ENCODE data around the gene NLRP12.
"Not testable (repeated sequence)": the region's sequence is repeated elsewhere in the genome, so short reads cannot be mapped to it uniquely, and the experiment has no call there.

Gene NLRP12

GRCh38 chr19:53847555-53847954 lies 23.4 kb upstream of the NLRP12 start:
- no peak for TF ChIP-seq CTCF (IDR thresholded peaks at IDR 0.05)
- Histone ChIP-seq H3K4me3 (no peak overlapping the region), H3K4me1 (peaks cover 0 to 4% (median 0%) of the 10 kb centered on the region in 4 donors), H3K27me3 (peaks cover 0 to 18% of the 10 kb centered on the region in 2 donors), H3K36me3 (no peaks in the 10 kb centered on the region), H3K27ac (no peak overlapping the region), H3K9me3 (no peaks in the 10 kb centered on the region)
- intact Hi-C loops (cut with DNase I; ENCODE audit: low total_unique reads): no loop called here
- no peak for DNase-seq

- no peak for TF ChIP-seq CTCF (IDR thresholded peaks at IDR 0.05)
- DNase-seq: no peak
- Histone ChIP-seq H3K4me1 (peaks cover 0 to 10% (median 0%) of the 10 kb centered on the region in 4 donors), H3K27ac (no peak overlapping the region), H3K27me3 (peaks cover 0 to 9% of the 10 kb centered on the region in 2 donors), H3K36me3 (no peaks in the 10 kb centered on the region), H3K4me3 (no peak overlapping the region), H3K9me3 (no peaks in the 10 kb centered on the region)
- intact Hi-C loops (cut with DNase I; ENCODE audit: low total_unique reads): no loop called here
These were observed 20.7 kb upstream of the NLRP12 start for GRCh38 chr19:53844849-53845246.

- H3K4me3 ChIP-seq; H3K27ac ChIP-seq; H3K36me3 ChIP-seq; H3K4me1 ChIP-seq; H3K9me3 ChIP-seq; intact Hi-C loops (cut with DNase I; ENCODE audit: low total_unique reads); DNase-seq: not testable (repeated sequence)
- peaks cover 0 to 16% of the 10 kb centered on the region in 2 donors for H3K27me3 ChIP-seq
These were observed 16.8 kb upstream of the NLRP12 start for GRCh38 chr19:53840914-53841313.

GRCh38 chr19:53840241-53840640 lies 16.1 kb upstream of the NLRP12 start:
- H3K36me3 ChIP-seq; H3K9me3 ChIP-seq; H3K4me1 ChIP-seq; H3K27ac ChIP-seq; intact Hi-C loops (cut with DNase I; ENCODE audit: low total_unique reads); H3K4me3 ChIP-seq; DNase-seq: not testable (repeated sequence)
- H3K27me3 ChIP-seq: peaks cover 0 to 14% of the 10 kb centered on the region in 2 donors

- H3K27ac ChIP-seq, H3K4me3 ChIP-seq, DNase-seq, H3K9me3 ChIP-seq, H3K4me1 ChIP-seq, H3K27me3 ChIP-seq, H3K36me3 ChIP-seq: not testable (repeated sequence)
- intact Hi-C loops (cut with DNase I; ENCODE audit: low total_unique reads): loop anchor here (2.0 kb wide), 1 partner anchor 184 kb away; no protein-coding TSS in a partner anchor
These were observed 14.3 kb upstream of the NLRP12 start for GRCh38 chr19:53838446-53838845.

- DNase-seq; H3K9me3 ChIP-seq; H3K27ac ChIP-seq; intact Hi-C loops (cut with DNase I; ENCODE audit: low total_unique reads); H3K4me1 ChIP-seq; H3K4me3 ChIP-seq; H3K36me3 ChIP-seq: not testable (repeated sequence)
- peaks cover 0 to 20% of the 10 kb centered on the region in 2 donors for H3K27me3 ChIP-seq
These were observed 8.7 kb upstream of the NLRP12 start for GRCh38 chr19:53832861-53833260.

GRCh38 chr19:53828531-53828930 lies 4.4 kb upstream of the NLRP12 start:
- Histone ChIP-seq H3K36me3 (no peaks in the 10 kb centered on the region), H3K9me3 (no peaks in the 10 kb centered on the region), H3K4me3 (no peak overlapping the region), H3K27me3 (peaks cover 0 to 33% of the 10 kb centered on the region in 2 donors), H3K27ac (no peak overlapping the region), H3K4me1 (no peaks in the 10 kb centered on the region)
- DNase-seq: no peak
- TF ChIP-seq CTCF (IDR thresholded peaks at IDR 0.05): no peak
- intact Hi-C loops (cut with DNase I; ENCODE audit: low total_unique reads): no loop called here

GRCh38 chr19:53826876-53827275 lies 2.8 kb upstream of the NLRP12 start:
- TF ChIP-seq CTCF (IDR thresholded peaks at IDR 0.05): no peak
- Histone ChIP-seq H3K4me3 (no peak overlapping the region), H3K27ac (no peak overlapping the region), H3K27me3 (peaks cover 0 to 27% of the 10 kb centered on the region in 2 donors), H3K9me3 (no peaks in the 10 kb centered on the region), H3K4me1 (no peaks in the 10 kb centered on the region), H3K36me3 (no peaks in the 10 kb centered on the region)
- intact Hi-C loops (cut with DNase I; ENCODE audit: low total_unique reads): no loop called here
- no peak for DNase-seq

Measured in tibial artery (tissue), 4 donors.